Measurements from ENCODE around the gene SIPA1L3.

The SIPA1L3 gene

GRCh38 chr19:38233740-38234251 lies 326.8 kb downstream of the SIPA1L3 start:
- ChIA-PET CTCF (interaction anchor here (0.6 to 1.2 kb wide), 8 partner anchors 8 to 168 kb away, joined by 3 to 10 read pairs (median 4); no protein-coding TSS in a partner anchor), POLR2A (ENCODE audit: low non-redundant PET) (no interaction called here)
- H3K27ac ChIP-seq = peak overlapping the region; percentile 21; the same call in 1 of the 2 replicates
- TF ChIP-seq, protein P1, sequence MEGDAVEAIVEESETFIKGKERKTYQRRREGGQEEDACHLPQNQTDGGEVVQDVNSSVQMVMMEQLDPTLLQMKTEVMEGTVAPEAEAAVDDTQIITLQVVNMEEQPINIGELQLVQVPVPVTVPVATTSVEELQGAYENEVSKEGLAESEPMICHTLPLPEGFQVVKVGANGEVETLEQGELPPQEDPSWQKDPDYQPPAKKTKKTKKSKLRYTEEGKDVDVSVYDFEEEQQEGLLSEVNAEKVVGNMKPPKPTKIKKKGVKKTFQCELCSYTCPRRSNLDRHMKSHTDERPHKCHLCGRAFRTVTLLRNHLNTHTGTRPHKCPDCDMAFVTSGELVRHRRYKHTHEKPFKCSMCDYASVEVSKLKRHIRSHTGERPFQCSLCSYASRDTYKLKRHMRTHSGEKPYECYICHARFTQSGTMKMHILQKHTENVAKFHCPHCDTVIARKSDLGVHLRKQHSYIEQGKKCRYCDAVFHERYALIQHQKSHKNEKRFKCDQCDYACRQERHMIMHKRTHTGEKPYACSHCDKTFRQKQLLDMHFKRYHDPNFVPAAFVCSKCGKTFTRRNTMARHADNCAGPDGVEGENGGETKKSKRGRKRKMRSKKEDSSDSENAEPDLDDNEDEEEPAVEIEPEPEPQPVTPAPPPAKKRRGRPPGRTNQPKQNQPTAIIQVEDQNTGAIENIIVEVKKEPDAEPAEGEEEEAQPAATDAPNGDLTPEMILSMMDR (conservative IDR thresholded peaks at IDR 0.05; ENCODE audit: low read depth) = peak; percentile 79
- peak; percentile 73 for DNase-seq (ENCODE audit: low spot score)

GRCh38 chr19:38234615-38235014 lies 327.6 kb downstream of the SIPA1L3 start:
- no peak for DNase-seq (ENCODE audit: low spot score)
- no peak overlapping the region for H3K27ac ChIP-seq
- TF ChIP-seq, protein P1 (conservative IDR thresholded peaks at IDR 0.05; ENCODE audit: low read depth) = no peak
- POLR2A ChIA-PET (ENCODE audit: low non-redundant PET) = no interaction called here
- CTCF ChIA-PET = interaction anchor here (0.5 to 1.2 kb wide), 7 partner anchors 9 to 683 kb away, joined by 3 to 5 read pairs (median 3); no protein-coding TSS in a partner anchor

DNA sequence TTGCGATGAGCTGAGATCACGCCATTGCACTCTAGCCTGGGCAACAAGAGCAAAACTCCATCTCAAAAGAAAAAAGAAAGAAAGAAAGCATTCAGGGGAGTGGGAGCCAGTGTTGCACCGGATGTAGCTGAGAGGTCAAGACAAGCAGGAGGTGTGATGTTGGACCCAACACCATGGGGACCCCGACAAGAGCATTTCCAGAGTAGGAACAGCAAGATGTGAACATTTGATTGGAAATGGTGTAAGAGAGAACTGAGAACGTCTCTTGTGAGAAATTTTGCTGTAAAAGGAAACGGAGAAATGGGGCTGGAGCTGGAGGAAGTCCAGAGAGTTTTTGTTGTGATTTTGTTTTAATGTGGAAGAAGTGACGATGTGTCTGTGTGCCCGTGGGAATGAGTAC lies 332.8 kb downstream of the SIPA1L3 start:
- DNase-seq (ENCODE audit: low spot score) = no peak
- TF ChIP-seq, protein P1 (conservative IDR thresholded peaks at IDR 0.05; ENCODE audit: low read depth) = no peak
- CTCF ChIA-PET = interaction anchor here (0.7 kb wide), 1 partner anchor 94 kb away, joined by 3 read pairs; no protein-coding TSS in a partner anchor
- POLR2A ChIA-PET (ENCODE audit: low non-redundant PET) = no interaction called here
- no peak overlapping the region for H3K27ac ChIP-seq

GRCh38 chr19:38243279-38243673 lies 336.3 kb downstream of the SIPA1L3 start:
- TF ChIP-seq, protein P1 (conservative IDR thresholded peaks at IDR 0.05; ENCODE audit: low read depth) = no peak
- ChIA-PET POLR2A (ENCODE audit: low non-redundant PET) (interaction anchor here (0.6 to 0.8 kb wide), 3 partner anchors 93 to 710 kb away, joined by 4 to 8 read pairs (median 4); partner anchors contain the start of gene CATSPERG), CTCF (interaction anchor here (0.7 to 1.9 kb wide), 4 partner anchors 9 to 103 kb away, joined by 3 to 17 read pairs (median 4); no protein-coding TSS in a partner anchor)
- H3K27ac ChIP-seq = peak overlapping the region; percentile 48
- DNase-seq (ENCODE audit: low spot score) = no peak

- TF ChIP-seq, protein P1 (conservative IDR thresholded peaks at IDR 0.05; ENCODE audit: low read depth) = no peak
- H3K27ac ChIP-seq = peak overlapping the region; percentile 46
- CTCF ChIA-PET = interaction anchor here (0.7 to 2.2 kb wide), 2 partner anchors 90 to 703 kb away, joined by 3 to 12 read pairs; partner anchors contain the start of gene CATSPERG
- POLR2A ChIA-PET (ENCODE audit: low non-redundant PET) = no interaction called here
- DNase-seq (ENCODE audit: low spot score) = no peak
Observed at GRCh38 chr19:38245826-38246498, 339.0 kb downstream of the SIPA1L3 start.

DNA sequence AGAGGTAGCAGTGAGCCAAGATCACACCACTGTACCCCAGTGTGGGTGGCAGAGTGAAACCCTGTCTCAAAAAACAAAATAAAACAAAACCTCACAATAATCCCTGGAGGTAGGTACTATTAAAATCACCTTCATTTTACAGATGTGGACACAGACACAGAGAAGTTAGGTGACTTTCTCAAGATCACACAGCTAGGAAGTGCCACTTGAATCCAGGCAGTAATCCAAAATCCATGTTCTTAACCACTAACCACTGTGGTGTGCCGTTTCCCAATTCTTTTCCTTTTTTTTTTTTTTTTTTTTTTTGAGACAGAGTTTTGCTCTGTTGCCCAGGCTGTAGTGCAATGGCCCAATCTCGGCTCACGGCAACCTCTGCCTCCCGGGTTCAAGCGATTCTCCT lies 340.1 kb downstream of the SIPA1L3 start:
- TF ChIP-seq, protein P1 (conservative IDR thresholded peaks at IDR 0.05; ENCODE audit: low read depth) = no peak
- ChIA-PET POLR2A (ENCODE audit: low non-redundant PET) (no interaction called here), CTCF (interaction anchor here (2.2 kb wide), 1 partner anchor 88 kb away, joined by 12 read pairs; the partner anchor contains the start of gene CATSPERG)
- no peak for DNase-seq (ENCODE audit: low spot score)
- peak overlapping the region; percentile 46 for H3K27ac ChIP-seq

Data from RWPE1 (cell line).